LNCAP (cell line): ENCODE data around the gene TTC38.

Experiments
- TF ChIP-seq, protein P1 (sequence below): fragments of 450-650 bp; IDR thresholded peaks from 2 replicates; pipeline ENCODE4 v1.5.1; 2017; ENCODE audit warnings: mild to moderate bottlenecking

TTC38 gene

GRCh38 chr22:46229701-46230100, 38.1 kb upstream of the TTC38 start:
- TF ChIP-seq, protein P1, sequence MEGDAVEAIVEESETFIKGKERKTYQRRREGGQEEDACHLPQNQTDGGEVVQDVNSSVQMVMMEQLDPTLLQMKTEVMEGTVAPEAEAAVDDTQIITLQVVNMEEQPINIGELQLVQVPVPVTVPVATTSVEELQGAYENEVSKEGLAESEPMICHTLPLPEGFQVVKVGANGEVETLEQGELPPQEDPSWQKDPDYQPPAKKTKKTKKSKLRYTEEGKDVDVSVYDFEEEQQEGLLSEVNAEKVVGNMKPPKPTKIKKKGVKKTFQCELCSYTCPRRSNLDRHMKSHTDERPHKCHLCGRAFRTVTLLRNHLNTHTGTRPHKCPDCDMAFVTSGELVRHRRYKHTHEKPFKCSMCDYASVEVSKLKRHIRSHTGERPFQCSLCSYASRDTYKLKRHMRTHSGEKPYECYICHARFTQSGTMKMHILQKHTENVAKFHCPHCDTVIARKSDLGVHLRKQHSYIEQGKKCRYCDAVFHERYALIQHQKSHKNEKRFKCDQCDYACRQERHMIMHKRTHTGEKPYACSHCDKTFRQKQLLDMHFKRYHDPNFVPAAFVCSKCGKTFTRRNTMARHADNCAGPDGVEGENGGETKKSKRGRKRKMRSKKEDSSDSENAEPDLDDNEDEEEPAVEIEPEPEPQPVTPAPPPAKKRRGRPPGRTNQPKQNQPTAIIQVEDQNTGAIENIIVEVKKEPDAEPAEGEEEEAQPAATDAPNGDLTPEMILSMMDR, result no peak

- TF ChIP-seq, protein P1, result no peak
Measured at GRCh38 chr22:46230262-46230901, 37.4 kb upstream of the TTC38 start.

- TF ChIP-seq, protein P1, result no peak
Measured at GRCh38 chr22:46233231-46233630, 34.6 kb upstream of the TTC38 start.

- TF ChIP-seq, protein P1, result no peak
Measured at GRCh38 chr22:46234969-46235368, 32.8 kb upstream of the TTC38 start.

GRCh38 chr22:46237453-46238124, 30.2 kb upstream of the TTC38 start:
- TF ChIP-seq, protein P1, result no peak

DNA sequence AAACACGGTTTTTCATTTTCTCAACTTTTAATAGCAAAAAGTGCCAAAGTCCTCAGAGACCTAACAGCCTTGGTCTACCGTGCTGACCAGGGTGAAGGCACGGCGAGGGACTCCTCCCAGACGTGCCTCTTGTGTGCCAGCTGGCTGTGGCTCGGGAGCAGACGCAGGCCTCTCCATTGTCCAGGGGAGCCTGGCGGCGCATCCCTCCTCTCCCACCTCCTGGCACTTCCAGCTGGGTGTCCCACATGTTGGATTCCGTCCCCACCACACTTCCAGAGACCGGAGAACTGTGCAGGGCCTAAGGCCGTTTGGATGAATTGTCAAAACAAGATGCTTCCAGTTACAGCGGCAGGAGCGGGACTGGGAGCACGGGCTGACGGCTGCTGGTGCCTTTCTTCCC, 29.3 kb upstream of the TTC38 start:
- TF ChIP-seq, protein P1, result no peak

GRCh38 chr22:46239261-46240048, 28.4 kb upstream of the TTC38 start:
- TF ChIP-seq, protein P1, result no peak
